Fibroblast of villous mesenchyme (primary cell): Measurements from ENCODE around the gene CDH23. TPM values are rescaled to one million over a fixed set of nuclear protein-coding genes. Genes with fewer than 3 reads are reported as not detected.

ENCODE experiments used
- DNase-seq: peaks from one replicate; pipeline ENCODE4 v3.0.0-alpha.2; 2010; ENCODE audit warnings: low read depth
- H3K4me3 ChIP-seq: 2 replicates; pipeline ENCODE4 v1.5.1; 2011; ENCODE audit warnings: low read depth, mild to moderate bottlenecking, low read length
- total RNA-seq: library from RNA; depleted of rRNA; stranded (reverse); fragments of >200 nt; gene quantifications from 2 replicates; pipeline ENCODE4 v1.2.3, GENCODE V29; 2012
- TF ChIP-seq, protein P1 (sequence below): IDR thresholded peaks from 2 replicates; pipeline ENCODE4 v1.5.1; 2012; ENCODE audit warnings: low read depth, mild to moderate bottlenecking, low read length; ENCODE audit not compliant: insufficient read depth

CDH23 gene
- total RNA-seq, 1 donor = under 0.01 TPM

DNA sequence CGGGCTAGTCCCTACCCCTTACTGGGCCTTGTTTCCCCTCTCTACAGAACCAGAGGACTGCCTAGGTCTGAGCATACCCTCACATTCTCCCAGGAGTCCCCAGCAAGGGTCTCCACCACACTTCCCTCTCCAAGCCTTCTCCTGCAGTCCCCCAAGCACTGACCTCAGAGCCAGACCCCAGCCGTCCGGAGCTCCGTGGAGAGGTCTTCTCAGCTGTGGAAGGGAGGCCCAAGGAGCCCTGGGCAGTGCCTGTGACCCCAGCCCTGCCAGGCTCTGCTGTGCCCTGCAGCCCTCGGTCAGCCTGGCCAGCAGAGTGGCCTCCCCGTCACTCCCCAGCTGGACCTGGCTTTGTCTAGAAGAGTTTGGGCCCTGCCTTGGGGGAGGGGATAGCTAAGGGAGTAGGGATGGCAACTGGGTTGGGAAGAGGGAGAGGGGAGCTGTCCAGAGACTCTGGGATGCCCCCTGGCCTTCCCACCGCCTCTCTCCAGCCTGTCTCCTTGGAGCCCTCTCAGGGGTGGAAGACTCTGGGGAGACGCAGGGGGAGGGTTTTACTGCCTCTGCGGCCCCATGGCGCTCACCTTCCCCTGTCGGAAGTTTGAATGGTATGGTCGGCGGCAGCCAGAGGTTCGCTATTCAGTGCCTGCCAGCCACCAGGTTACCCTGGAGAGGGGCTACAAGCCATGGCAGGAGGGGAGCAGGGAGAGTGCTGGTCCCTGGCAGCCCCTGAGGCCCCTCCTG is 322.9 kb downstream of the CDH23 start, which contains the start of gene C10orf105:
Gene C10orf105, minus strand, starts transcription at position 315 of the 738 bp plus-strand sequence. CDS start 3,441 bp downstream, outside the sequence.
- TF ChIP-seq, protein P1, sequence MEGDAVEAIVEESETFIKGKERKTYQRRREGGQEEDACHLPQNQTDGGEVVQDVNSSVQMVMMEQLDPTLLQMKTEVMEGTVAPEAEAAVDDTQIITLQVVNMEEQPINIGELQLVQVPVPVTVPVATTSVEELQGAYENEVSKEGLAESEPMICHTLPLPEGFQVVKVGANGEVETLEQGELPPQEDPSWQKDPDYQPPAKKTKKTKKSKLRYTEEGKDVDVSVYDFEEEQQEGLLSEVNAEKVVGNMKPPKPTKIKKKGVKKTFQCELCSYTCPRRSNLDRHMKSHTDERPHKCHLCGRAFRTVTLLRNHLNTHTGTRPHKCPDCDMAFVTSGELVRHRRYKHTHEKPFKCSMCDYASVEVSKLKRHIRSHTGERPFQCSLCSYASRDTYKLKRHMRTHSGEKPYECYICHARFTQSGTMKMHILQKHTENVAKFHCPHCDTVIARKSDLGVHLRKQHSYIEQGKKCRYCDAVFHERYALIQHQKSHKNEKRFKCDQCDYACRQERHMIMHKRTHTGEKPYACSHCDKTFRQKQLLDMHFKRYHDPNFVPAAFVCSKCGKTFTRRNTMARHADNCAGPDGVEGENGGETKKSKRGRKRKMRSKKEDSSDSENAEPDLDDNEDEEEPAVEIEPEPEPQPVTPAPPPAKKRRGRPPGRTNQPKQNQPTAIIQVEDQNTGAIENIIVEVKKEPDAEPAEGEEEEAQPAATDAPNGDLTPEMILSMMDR = no peak

DNA sequence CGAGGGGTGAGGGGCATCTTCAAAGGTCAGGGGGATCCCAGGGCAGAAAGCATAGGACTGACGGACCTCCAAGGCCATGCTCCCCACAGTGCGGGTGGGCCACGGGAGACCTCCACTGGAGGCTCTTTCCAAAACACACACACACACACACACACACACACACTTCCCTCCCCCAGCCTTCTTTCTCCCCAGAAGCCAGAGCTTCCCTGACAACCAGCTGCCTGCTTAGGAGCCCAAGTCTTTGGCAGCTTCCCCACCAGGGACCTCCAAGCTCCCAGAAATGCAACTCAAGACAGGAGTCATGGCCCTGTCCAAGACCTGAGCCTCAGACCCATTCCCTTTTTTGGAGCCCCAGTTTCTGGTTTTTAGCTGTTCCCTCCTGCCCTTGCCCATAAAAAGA is 323.6 kb downstream of the CDH23 start:
- no peak for DNase-seq
- TF ChIP-seq, protein P1 = no peak

More for the DNA sequence above, 322.9 kb downstream of the CDH23 start, which contains the start of gene C10orf105:
- no peak for DNase-seq
- no peak within 1 kb of the TSS for H3K4me3 ChIP-seq

DNA sequence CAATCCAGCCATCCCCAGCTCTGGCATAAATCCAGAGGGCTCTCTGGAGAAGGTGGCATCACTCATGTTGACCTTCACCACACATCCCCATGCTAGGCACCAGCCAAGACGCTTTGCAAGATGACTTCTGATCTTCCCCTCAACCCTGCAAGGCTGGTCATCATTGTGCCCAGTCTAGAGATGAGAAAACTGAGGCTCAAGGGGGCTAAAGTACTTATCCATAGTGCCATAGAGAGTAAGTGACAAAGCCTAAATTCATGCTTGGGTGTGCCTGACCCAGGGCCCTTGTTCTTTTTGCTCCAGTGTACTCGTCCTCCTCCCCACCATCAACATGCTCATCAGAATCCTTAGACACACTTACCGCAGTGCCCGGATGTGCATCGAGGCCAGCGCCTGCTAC is 324.6 kb downstream of the CDH23 start:
- H3K4me3 ChIP-seq = no peak overlapping the region
- TF ChIP-seq, protein P1 = no peak
- no peak for DNase-seq

More for the DNA sequence above, 323.6 kb downstream of the CDH23 start:
- H3K4me3 ChIP-seq = no peak overlapping the region

DNA sequence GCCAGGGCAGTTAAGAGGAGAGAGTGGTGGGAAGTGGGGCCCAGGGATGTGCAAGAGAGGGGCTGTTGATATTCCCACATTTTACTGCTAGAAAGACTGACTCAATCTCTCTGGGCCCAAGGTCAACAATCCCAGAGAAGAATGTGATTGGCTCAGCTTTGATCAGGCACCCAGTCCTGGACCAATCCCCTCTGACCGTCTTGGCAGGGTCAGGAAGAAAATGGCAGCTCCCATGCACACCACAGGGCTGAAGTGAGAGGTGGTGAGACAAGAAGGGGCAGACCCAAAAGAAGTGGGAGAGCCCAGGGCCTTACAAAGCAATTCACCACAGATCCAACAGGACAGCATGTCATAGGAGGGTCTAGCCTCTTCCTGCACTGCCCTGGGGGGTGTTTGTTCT is 326.1 kb downstream of the CDH23 start:
- H3K4me3 ChIP-seq = no peak overlapping the region
- TF ChIP-seq, protein P1 = no peak
- DNase-seq = no peak

DNA sequence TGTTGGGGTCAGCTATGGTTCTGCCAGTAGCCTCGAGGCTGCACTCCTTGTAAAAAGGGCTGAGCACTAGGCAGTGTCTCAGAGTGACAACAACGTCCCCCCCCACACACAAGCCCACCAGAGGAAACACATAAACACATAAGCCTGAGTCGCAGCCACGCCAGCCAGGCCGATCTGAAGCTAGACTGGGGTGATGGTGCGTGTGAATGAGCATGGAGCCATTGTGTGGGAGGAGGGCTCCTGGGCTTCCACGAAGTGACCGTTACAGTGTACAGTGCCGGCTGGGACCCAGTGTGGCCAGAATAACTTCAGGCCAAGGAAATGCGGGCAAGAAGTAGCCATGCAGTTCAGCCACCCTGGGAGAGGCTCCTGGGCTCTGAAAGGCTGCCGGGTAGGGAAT is 326.6 kb downstream of the CDH23 start:
- TF ChIP-seq, protein P1 = no peak
- H3K4me3 ChIP-seq = no peak overlapping the region
- no peak for DNase-seq

DNA sequence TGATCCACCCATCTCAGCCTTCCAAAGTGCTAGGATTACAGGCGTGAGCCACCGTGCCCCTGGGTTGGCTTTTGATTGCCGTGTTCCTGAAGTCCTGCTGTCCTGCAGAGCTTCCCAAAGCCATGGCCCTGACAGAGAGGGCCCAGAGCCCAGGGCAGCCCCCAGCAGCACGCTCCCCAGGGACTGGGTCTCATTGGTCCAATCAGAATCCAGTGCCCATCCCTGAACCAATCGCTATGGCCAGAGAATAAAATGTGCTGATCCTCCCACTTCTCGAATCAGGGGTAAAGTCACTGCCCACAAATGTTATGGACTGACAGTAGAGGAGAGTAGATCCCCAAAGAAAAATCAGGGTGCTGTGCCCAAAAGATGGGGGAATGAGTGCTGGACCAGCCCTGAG is 327.8 kb downstream of the CDH23 start:
- TF ChIP-seq, protein P1 = no peak
- DNase-seq = no peak
- H3K4me3 ChIP-seq = no peak overlapping the region

DNA sequence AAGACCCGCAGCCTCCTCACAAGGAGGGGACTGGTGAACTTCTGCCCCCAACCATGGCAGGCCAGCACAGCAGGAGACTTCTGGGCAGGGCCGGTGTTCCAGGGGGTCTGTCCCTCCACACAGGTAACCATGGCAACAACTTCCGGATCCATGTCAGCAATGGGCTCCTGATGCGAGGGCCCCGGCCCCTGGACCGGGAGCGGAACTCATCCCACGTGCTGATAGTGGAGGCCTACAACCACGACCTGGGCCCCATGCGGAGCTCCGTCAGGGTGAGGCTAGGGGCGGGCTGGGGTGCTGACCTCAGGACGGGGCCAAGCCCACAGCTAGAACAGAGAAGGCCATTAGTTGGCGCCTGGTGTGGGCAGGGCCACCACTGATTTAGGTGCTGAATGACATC is 328.5 kb downstream of the CDH23 start:
- TF ChIP-seq, protein P1 = no peak
- no peak overlapping the region for H3K4me3 ChIP-seq
- no peak for DNase-seq
